ENCODE results near the gene PYGM. TPM values are rescaled to one million over a fixed set of nuclear protein-coding genes. Genes with fewer than 3 reads are reported as not detected.

PYGM gene
- total and polyA plus RNA-seq, 2 of the 8 experiments (the other 6 are each of a cell fraction or from before 2014, with no cell fraction given), result 9.6 to 10.0 TPM

DNA sequence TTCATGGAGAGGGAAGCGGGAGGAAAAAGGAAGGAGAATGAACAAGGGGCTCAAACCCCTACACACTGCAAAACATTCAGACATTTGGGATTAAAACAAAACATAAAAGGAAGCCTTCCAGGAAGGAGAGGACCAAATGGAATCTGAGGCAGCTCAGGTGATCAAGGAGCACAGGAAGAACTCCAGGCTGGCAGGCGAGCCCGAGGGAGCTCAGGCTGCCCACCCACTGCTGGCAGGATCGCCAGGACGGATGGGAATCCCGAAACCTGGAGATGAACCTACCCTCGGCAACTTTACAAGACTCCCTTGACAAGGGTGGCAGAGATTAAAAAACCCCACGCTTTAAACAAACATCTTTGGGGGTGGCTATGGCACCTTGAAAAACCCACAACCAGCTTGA is 5.0 kb upstream of the PYGM start (continued):
- TF ChIP-seq MAFK (IDR thresholded peaks at IDR 0.05; ENCODE audit: low read depth, low read length) (no peak), FOSL1 (IDR thresholded peaks at IDR 0.05; ENCODE audit: insufficient read depth, low read depth, low read length) (no peak), BACH1 (IDR thresholded peaks at IDR 0.05; ENCODE audit: low read length) (no peak), TAF7 (optimal IDR thresholded peaks at IDR 0.05; ENCODE audit: borderline replicate concordance, low read depth, low read length) (no peak), TBP (IDR thresholded peaks at IDR 0.05; ENCODE audit: low read depth, low read length) (no peak), CHD1 (IDR thresholded peaks at IDR 0.05; ENCODE audit: low read depth, low read length) (no peak), POLR2A (IDR thresholded peaks at IDR 0.05; ENCODE audit: control extremely low read depth in 1 of 2, low read depth in 2 of 2, low read length in 2 of 2) (no peak), KDM4A (IDR thresholded peaks at IDR 0.05; ENCODE audit: low read depth, low read length, severe bottlenecking) (no peak), RBBP5 (IDR thresholded peaks at IDR 0.05; ENCODE audit: borderline replicate concordance, low read depth, low read length) (no peak)
- TF ChIP-seq, protein P1, sequence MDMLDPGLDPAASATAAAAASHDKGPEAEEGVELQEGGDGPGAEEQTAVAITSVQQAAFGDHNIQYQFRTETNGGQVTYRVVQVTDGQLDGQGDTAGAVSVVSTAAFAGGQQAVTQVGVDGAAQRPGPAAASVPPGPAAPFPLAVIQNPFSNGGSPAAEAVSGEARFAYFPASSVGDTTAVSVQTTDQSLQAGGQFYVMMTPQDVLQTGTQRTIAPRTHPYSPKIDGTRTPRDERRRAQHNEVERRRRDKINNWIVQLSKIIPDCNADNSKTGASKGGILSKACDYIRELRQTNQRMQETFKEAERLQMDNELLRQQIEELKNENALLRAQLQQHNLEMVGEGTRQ (IDR thresholded peaks at IDR 0.05; ENCODE audit: low read length), result no peak
